HuH-7.5 (cell line): ENCODE results near the gene GUCY2D.
"Not testable (repeated sequence)": the region's sequence is repeated elsewhere in the genome, so short reads cannot be mapped to it uniquely, and the experiment has no call there.

Source experiments
- DNase-seq: peaks from one replicate; pipeline ENCODE4 v3.0.0; 2011; ENCODE audit warnings: low spot score

Gene GUCY2D

GRCh38 chr17:8018436-8018835 is 16.0 kb downstream of the GUCY2D start:
- no peak for DNase-seq

DNA sequence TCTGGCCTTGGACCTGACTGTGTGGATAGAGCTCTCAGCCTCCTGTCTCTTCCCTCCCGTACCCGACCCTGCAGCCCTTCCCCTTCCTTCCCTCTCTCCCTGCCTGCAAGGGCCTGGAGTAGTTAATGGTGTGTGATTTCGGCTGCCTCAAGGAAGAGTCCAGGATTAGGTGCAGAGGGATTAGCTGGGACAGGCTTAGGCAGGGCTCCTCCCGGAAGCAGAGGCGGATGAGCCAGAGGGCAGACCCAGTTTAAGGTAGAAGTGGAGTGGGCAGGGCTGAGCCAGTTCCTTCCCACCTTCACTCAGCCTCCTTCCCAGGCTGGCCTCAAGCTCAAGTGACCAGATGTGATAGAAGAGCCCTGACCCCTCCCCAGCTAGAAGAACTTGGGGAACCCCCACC is 16.8 kb downstream of the GUCY2D start:
- DNase-seq, result no peak

DNA sequence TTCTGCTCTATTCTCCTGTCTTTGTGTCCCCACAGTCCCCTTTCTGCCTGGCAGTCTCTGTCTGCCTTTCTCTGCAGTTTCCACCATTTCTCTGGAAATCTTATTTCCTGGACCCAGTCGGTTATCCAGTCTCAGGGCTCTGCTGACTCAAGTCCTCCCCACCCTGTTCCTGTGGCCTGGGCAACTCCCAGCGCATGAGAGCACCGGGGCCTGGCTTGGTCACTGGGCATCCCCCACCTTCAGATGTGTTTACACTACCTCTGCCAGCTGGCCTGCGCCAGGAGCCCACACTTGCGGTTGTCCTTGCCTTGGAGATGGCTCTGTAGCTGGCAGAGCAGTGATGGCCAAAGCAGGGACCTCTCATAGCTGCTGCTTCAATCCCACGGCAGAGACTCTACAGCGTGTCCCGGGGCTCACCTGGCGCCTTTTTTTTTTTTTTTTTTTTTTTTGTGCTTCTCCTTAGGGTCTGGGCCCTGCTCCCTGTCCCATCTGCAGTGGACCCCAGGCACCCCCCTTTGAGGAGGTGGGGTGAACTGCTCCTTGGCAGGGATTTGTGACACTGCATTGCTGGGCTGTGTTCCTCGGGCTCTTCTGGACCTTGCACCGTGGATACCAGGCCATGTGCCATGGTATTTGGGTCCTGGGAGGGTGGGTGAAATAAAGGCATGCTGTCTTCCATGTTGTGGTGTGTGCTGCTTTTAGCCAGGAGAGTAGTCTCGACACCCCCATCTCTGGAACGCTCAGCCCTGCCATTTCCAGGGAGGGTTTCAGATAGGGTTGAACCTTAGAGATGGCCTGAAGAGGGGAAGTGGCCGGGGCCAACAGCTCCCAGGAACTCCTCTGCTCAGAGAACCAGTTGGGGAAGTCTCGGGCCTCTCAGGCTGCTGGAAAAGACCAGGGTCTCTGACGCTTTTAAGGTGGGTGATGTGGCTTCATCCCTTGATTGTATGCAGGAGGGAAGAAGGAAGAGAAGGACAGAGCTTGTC is 17.5 kb downstream of the GUCY2D start:
- no peak for DNase-seq

GRCh38 chr17:8020776-8021564 is 18.6 kb downstream of the GUCY2D start:
- DNase-seq, result no peak

DNA sequence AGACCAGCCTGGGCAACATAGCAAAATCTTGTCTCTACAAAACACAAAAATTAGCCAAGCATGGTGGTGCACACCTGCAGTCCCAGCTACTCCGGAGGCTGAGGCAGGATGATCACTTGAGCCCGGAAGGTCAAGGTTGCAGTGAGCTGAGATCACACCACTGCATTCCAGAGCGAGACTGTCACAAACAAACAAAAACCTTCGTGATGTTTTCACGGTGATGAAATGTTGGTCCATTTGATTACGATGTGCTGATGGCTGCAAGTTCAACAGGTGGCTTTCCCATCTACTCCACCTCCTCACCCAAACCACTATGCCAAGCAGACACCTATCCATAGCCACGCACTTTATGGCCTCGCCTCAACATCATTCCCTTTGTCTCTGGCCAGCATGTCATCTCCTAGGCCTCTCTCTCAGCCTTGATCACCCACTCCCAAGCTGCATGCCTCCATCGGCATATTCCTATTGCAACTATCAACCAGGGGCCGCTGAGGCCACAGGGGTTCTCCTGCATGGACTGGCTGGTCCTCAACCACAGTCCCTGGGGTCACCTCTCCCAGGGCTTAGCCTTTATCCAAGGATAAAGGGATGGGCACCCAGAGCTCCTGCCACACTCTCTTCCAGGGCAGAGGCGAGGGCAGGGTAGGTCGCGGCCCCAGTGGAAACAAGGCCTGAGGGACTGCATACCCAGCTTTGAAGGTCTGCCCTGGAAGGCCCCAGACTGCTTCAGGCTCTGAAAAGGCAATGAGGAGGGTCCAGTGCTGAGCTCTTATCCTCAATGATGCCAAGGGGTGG is 19.3 kb downstream of the GUCY2D start:
- no peak for DNase-seq

- DNase-seq, result no peak
These were observed 20.1 kb downstream of the GUCY2D start for GRCh38 chr17:8022360-8023003.

DNA sequence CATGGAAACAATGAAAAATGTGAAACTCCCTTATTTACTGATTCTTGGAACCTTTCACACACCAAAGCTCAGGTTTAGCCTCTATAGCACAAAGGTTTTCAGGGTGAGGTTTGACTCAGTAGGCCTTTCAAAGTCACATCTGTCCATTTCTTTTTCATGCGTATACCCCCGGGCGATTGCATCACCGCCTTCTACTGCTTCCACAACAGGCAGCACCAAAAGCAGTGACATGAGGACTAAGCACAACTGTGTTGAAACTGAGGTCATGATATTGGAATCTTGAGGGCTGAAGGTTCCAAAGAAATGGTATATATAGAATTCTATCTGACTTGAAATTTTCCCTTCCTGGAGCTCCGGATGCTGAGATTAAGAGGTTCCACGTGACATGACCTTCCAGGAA is 21.7 kb downstream of the GUCY2D start:
- DNase-seq, result not testable (repeated sequence)

GRCh38 chr17:8025176-8025911 is 22.9 kb downstream of the GUCY2D start:
- no peak for DNase-seq

- no peak for DNase-seq
These were observed 26.7 kb downstream of the GUCY2D start for GRCh38 chr17:8029121-8029520.

GRCh38 chr17:8031261-8031661 is 28.8 kb downstream of the GUCY2D start:
- DNase-seq, result no peak

DNA sequence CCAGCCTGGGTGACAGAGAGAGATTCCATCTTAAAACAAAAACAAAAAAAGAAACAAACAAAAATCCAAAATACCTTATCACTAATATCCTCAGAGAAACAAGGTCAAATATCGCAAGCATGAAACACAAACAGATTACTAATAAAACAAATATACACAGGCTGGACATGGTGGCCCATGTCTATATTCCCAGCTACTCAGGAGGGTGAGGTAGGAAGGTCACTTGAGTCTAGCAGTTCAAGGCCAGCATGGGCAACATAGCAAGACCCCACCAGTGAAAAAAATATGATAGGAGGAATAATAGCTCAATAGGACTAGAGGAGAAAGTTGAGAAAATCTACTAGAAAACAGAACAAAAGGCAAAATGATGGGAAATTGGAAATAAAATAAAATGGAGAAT is 29.5 kb downstream of the GUCY2D start:
- no peak for DNase-seq

DNA sequence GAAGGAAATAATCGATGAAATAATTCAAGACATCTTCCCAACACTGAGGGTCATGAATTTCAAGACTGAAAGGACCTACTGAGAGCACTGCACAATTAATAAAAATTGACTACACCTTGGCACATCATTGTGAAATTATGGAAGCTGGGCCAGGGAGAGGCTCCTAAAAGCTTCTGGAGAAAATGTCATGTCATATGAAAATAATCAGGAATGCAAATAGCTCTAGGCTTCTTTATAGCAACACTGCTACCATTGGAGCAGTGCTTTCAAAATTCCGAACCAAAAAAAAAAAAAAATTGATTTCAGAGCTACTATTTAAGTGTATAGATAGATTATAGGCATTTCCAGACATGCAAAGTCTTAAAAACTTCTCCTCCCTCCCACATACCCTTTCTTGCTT is 30.0 kb downstream of the GUCY2D start:
- DNase-seq, result no peak

DNA sequence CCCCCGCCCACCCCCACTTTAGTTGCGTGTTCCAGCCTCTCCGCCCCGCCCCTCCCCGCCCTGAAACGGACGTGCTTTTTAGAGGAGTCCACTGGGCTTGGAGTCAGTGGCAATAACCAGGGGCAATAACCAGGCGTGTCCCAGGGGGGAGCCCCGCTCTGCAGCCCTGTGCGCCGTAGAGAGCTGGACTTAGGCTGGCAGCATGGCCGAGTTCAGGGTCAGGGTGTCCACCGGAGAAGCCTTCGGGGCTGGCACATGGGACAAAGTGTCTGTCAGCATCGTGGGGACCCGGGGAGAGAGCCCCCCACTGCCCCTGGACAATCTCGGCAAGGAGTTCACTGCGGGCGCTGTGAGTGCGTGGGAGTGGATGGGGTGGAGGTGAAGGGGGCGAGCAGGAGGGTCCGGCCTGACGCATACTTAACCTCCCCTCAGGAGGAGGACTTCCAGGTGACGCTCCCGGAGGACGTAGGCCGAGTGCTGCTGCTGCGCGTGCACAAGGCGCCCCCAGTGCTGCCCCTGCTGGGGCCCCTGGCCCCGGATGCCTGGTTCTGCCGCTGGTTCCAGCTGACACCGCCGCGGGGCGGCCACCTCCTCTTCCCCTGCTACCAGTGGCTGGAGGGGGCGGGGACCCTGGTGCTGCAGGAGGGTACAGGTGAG is 36.7 kb downstream of the GUCY2D start, which contains the start of gene ALOX15B:
ALOX15B (plus strand) TSS at position 106 of the 657 bp plus-strand sequence; CDS start at position 203, 97 bp downstream.
- DNase-seq, result no peak

- no peak for DNase-seq
These were observed 37.3 kb downstream of the GUCY2D start for GRCh38 chr17:8039611-8040168.

- DNase-seq, result peak; percentile 60
These were observed 39.0 kb downstream of the GUCY2D start for GRCh38 chr17:8041249-8041928.

DNA sequence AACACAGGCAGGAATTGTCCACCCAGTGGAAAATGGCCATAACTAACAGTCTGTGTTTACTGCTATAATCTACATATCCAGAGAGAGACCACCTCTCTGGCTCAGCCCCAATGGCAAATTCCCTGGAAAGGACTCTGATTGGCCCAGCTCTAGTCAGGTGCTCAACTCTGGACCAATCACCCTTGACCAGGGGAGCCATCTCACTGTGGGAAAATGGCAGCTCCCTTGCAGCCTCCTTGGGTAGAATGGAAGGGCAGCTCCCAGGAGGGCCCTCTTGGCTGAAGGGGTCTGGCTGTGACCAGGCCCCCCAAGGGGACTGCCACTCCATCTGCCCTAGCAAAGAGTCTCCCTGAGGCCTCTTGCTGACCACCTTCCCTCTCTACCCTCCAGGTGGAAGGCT is 39.6 kb downstream of the GUCY2D start:
- no peak for DNase-seq

GRCh38 chr17:8044819-8045810 is 42.7 kb downstream of the GUCY2D start:
- no peak for DNase-seq

DNA sequence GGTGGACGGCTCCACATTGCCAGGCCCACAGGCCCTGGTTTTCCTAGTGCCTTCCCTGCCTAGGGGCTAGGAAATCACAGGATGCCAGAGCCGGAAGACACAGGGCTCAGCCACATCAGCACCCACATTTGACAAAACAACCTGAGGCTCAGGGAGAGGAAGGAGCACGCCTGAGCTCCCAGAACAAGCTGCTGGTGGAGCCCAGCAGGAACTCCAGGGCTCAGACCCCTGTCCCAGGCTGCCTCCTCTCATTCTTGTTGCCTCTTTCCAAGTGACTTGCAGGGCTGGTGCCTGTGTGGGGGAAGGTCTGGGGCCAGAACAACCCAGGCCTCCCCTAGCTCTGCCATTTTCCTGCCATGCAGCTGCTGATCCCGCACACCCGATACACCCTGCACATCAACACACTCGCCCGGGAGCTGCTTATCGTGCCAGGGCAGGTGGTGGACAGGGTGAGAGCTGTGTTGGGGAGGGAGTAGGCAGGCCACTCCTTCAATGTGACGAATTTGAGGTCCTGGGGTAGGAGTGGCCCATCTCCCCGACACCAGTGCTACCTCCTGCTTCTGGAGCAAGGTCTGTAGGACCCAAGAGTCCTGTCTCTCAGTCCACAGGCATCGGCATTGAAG is 44.0 kb downstream of the GUCY2D start:
- no peak for DNase-seq
